GM06990 (cell line): Measurements from ENCODE around the gene CMC2.

Experiments
- DNase-seq: peaks from one replicate; pipeline ENCODE4 v3.0.0-alpha.2; 2011; ENCODE audit not compliant: insufficient read length; ENCODE audit errors: extremely low read depth
- H3K27me3 ChIP-seq: replicated peaks from 2 replicates; pipeline ENCODE4 v1.6.0; 2011; ENCODE audit warnings: low read length; ENCODE audit not compliant: control insufficient read depth, insufficient read depth
- H3K36me3 ChIP-seq: 2 replicates; pipeline ENCODE4 v1.5.1; 2011; ENCODE audit warnings: low read length; ENCODE audit not compliant: control insufficient read depth, insufficient read depth
- H3K4me3 ChIP-seq: replicated peaks from 2 replicates; pipeline ENCODE4 v1.5.1; 2011; ENCODE audit warnings: low read depth, mild to moderate bottlenecking, control low read depth, low read length
- TF ChIP-seq, protein P1 (sequence below): IDR thresholded peaks from 2 replicates; pipeline ENCODE4 v1.5.1; 2011; ENCODE audit warnings: low read length, control low read depth, mild to moderate bottlenecking, inconsistent platforms; ENCODE audit not compliant: insufficient read depth, poor library complexity, severe bottlenecking

CMC2 gene

DNA sequence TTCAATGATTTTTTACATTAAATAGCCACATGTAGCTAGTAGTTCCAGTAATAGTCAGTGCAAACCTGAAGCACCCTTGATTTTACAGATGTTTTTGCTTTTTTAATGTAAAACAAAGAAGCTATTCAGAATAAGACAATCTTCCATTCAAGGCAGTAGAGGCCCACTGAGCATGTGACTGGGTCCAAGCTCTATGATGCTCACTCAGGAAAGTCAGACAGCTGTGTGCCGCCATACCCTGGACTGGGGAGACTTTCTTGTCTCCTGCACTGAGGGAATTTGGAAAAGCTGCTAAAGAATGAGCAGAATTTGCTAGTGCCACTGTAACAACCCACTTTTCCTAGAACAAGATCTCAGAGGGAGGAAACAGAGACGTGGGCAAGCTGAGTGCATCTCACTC is 11.8 kb upstream of the CMC2 start:
- Histone ChIP-seq H3K36me3 (peaks cover 8% of the 10 kb centered on the region), H3K27me3 (no peaks in the 10 kb centered on the region), H3K4me3 (no peak overlapping the region)
- DNase-seq = no peak
- TF ChIP-seq, protein P1, sequence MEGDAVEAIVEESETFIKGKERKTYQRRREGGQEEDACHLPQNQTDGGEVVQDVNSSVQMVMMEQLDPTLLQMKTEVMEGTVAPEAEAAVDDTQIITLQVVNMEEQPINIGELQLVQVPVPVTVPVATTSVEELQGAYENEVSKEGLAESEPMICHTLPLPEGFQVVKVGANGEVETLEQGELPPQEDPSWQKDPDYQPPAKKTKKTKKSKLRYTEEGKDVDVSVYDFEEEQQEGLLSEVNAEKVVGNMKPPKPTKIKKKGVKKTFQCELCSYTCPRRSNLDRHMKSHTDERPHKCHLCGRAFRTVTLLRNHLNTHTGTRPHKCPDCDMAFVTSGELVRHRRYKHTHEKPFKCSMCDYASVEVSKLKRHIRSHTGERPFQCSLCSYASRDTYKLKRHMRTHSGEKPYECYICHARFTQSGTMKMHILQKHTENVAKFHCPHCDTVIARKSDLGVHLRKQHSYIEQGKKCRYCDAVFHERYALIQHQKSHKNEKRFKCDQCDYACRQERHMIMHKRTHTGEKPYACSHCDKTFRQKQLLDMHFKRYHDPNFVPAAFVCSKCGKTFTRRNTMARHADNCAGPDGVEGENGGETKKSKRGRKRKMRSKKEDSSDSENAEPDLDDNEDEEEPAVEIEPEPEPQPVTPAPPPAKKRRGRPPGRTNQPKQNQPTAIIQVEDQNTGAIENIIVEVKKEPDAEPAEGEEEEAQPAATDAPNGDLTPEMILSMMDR = no peak

DNA sequence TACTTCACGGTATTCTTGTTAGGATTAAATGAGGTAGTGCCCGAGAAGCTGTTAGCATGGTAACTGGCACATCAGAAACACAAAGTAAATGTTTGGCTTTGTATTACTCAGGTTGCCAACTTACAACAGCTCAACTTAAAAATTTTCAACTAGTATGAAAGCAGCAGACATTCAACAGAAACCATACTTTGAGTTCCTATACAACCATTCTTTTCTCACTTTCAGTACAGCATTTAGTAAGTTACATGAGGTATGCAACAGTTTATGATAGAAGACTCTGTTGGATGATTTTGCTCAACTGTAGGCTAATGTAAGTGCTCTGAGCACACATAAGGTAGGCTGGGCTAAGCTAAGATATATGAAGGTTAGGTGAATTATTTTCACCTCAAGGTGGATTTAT is 8.0 kb upstream of the CMC2 start:
- H3K36me3 ChIP-seq = peaks cover 9% of the 10 kb centered on the region
- no peak overlapping the region for H3K4me3 ChIP-seq
- TF ChIP-seq, protein P1 = no peak
- H3K27me3 ChIP-seq = no peaks in the 10 kb centered on the region
- DNase-seq = no peak

DNA sequence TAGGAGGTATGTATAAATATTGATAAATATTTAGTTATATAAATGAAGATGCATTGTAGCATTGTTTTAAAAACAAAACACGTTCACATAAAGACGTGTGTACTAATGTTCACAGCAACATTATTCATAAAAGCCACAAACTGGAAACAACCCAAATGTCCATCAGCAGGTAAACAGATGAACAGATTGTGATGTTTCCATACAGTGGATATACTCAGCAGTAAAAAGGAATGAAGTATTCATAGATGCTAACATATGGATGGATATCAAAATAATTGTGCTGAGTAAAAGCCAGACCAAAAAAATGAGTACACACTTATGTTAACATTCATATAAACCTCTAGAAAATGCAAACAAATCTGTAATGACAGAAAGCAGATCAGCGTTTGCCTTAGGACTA is 6.3 kb upstream of the CMC2 start:
- DNase-seq = no peak
- TF ChIP-seq, protein P1 = no peak
- Histone ChIP-seq H3K36me3 (peaks cover 7% of the 10 kb centered on the region), H3K4me3 (no peak overlapping the region), H3K27me3 (no peaks in the 10 kb centered on the region)

DNA sequence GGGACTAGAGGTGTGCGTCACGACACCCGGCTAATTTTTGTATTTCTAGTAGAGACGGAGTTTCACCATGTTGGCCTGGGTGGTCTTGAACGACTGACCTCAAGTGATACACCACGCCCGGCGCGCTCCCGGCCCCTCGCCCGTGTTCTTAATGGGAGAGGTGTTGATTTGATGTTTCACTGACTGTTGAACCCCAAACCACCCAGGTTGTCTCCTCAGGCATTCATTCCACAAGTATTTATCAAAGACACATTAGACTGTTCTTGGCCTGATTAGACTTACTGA is 1.8 kb upstream of the CMC2 start:
- no peak for DNase-seq
- Histone ChIP-seq H3K4me3 (peak overlapping the region; percentile 94), H3K27me3 (no peaks in the 10 kb centered on the region), H3K36me3 (peaks cover 2% of the 10 kb centered on the region)
- TF ChIP-seq, protein P1 = no peak

DNA sequence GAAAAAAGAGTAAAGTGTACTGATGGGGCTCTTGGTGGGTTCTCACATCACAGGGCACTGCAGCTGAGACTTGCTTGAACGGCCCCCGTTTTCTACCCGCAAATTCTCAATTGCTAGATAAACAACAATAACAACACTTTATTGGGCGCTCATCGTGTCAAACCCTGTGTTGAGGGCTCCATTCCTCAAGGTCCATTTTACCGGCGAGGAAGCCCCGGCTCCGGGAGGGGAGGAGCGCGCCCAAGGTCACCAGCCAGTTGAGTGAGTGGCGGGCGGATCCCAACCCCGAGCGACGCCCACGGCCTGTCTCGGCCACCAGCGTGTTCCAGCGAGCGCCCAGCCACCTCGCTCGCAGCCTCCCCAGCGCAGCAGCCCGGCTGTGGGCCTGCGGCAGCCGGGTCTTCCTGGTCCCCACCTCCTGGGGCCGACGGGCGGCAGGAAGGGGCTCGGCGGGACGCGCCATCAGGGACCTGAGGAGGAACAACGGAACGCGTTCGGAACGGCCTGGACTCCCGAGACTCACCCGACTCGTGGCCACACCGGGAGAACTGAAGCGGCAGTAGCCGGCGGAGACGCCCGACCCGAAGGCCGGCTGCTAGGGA is 373 bp downstream of the CMC2 start:
- H3K4me3 ChIP-seq = peak overlapping the region; percentile 94
- TF ChIP-seq, protein P1 = no peak
- H3K27me3 ChIP-seq = no peaks in the 10 kb centered on the region
- no peaks in the 10 kb centered on the region for H3K36me3 ChIP-seq
- DNase-seq = no peak

DNA sequence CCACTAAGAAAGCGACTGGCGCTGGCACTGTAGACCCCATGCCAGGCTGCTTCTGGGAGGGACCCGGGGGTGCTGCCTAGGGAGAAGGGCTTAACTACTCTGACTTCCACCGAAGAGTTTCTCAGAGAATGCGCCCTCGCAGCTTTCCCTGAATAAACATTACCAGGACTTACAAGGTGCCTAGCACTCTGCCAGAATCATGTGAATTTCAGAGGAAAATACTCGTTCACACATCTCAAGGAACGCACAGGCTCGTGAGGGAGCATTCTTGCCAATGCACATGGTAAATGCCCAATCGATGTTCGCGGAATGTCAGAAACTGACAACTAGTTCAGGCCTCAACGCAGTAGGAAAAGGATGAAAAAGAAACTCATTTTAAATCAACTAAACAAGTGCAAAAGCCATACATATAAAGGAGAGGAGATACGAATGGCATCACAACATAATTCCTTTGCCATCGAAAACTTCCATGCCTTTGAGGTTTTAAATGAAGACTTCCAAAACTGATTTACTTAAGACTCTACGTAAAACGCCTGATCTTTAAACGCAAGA is 999 bp downstream of the CMC2 start:
- Histone ChIP-seq H3K36me3 (no peaks in the 10 kb centered on the region), H3K4me3 (peak overlapping the region; percentile 94), H3K27me3 (no peaks in the 10 kb centered on the region)
- TF ChIP-seq, protein P1 = no peak
- no peak for DNase-seq
